KOPT-K1 (cell line): Measurements from ENCODE around the gene VN1R5.

Experiments
- H3K27ac ChIP-seq: fragments of 200-600 bp; sonication (generic); 2 replicates; pipeline ENCODE4 v1.5.1; 2016; ENCODE audit warnings: antibody characterized with exemption, mild to moderate bottlenecking, low read depth, low read length; ENCODE audit not compliant: poor library complexity, severe bottlenecking
- H3K36me3 ChIP-seq: fragments of 200-600 bp; sonication (generic); 2 replicates; pipeline ENCODE4 v1.5.1; 2017; ENCODE audit warnings: antibody characterized with exemption, mild to moderate bottlenecking, low read length, moderate library complexity; ENCODE audit not compliant: insufficient read depth
- H3K9me3 ChIP-seq: fragments of 200-600 bp; sonication (generic); 2 replicates; pipeline ENCODE4 v1.5.1; 2017; ENCODE audit warnings: antibody characterized with exemption, low read length, mild to moderate bottlenecking; ENCODE audit not compliant: insufficient read depth, poor library complexity, severe bottlenecking

VN1R5 gene

DNA sequence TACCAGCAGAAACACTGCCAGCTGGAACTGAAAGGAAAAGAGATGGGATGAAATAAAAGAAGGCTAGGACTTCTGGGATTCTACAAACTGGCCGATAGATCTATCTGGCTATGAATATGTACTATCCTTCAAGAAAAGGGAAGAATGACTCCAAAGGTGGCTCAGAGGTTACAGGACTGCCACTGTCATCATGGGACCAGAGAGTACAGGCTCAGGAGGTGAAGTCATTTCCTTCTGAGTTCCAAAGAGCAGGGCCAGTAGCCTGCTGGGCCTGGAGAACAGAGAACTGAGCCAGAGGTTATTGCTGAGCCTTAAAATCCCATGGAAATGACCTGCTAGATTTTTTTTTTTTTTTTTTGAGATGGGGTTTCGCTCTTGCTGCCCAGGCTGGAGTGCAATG lies 48.2 kb downstream of the VN1R5 start:
- H3K9me3 ChIP-seq, result no peaks in the 10 kb centered on the region
- H3K27ac ChIP-seq, result no peak overlapping the region
- H3K36me3 ChIP-seq, result peaks cover 100% of the 10 kb centered on the region
